Upper lobe of left lung (tissue), 4 donors: ENCODE measurements around the gene LDAF1.

ENCODE experiments used
- CTCF ChIP-seq, 6 experiments: fragments of 450-650 bp in 4 of 6; fragments of 200-600 bp in 2 of 6; sonication (generic) in 2 of 6; IDR thresholded peaks; one replicate each; pipeline ENCODE4 v1.5.1; 2016 to 2019; ENCODE audit warnings: antibody characterized with exemption in 6 of 6
- EP300 ChIP-seq, 4 donors: sonication (generic); formaldehyde crosslinking; IDR thresholded peaks; one replicate each; pipeline ENCODE4 v1.5.1; 2017; ENCODE audit warnings: antibody characterized with exemption in 4 of 4, control low read depth in 2 of 4

GRCh38 chr16:21184834-21185233 lies 26.4 kb downstream of the LDAF1 start:
- no peak for TF ChIP-seq CTCF (IDR thresholded peaks at IDR 0.05)
- no peak for TF ChIP-seq EP300 (IDR thresholded peaks at IDR 0.05)
